GM19463 (cell line): ENCODE data around the gene C3orf52.
A peak's percentile ranks its signal among the peaks of the same experiment; 100 is the strongest.
"Not testable (repeated sequence)": the region's sequence is repeated elsewhere in the genome, so short reads cannot be mapped to it uniquely, and the experiment has no call there.

Experiments used
- ATAC-seq: cut with Tn5 transposase; IDR thresholded peaks from one replicate; pipeline ENCODE4 v1.9.1; 2021; ENCODE audit warnings: mild to moderate bottlenecking, moderate library complexity; ENCODE audit not compliant: unreplicated experiment

The C3orf52 gene, protein sequence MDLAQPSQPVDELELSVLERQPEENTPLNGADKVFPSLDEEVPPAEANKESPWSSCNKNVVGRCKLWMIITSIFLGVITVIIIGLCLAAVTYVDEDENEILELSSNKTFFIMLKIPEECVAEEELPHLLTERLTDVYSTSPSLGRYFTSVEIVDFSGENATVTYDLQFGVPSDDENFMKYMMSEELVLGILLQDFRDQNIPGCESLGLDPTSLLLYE

DNA sequence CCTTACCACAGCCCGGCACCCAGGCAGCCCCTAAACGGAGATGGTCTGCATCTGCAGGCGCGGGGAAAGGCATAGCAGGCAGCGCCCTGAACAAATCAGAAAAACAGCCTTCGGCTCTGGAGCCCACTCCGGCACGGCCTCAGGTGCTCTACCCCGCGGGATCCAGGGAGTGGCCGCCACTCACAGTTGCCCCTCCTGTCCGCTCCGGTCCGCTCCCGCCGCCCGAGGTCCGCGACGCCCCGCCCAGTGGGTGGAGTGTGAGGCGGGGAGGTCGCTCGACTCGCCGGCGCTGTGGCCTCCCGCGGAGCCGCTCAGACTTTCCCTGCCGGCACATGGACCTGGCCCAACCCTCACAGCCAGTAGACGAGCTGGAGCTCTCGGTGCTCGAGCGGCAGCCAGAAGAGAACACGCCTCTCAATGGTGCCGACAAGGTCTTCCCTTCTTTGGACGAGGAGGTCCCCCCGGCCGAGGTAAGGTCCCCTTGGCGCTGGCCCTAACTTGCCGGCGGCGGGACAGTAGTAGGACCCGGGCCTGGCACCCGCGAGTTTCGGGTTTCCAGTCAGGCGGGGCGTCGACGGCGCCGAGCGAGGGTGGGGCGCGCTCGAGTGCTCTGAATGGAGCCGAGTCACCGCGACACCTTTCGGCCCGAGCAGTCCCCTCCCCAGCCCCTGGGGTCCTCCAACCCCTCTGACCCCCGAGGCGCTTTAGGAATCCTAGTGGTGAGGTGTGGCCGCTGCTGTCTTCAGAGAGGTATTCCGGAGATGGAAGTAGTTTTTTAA is at the start of gene C3orf52:
Gene C3orf52 (plus strand): TSS at position 314 of the 779 bp plus-strand sequence. CDS start 19 bp downstream, at position 333.
- ATAC-seq = peak; percentile 89

DNA sequence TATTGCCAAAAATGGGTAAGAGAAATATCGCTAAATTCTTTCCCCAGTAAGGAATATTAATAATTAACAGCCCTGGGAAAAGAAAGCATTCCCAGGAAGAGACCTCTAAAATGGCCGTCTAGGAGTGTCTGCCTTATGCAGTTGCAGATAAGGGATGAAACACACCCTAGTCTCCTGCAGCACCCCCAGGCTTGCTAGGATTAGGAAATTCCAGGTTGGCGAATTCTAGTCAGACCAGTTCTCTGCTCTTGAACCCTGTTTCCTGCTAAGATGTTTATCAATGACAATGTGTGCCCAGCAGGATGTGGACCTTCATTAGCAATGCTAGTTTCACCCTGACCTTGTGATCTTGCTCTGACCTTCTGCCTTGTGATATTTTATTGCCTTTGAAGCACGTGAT is 49.0 kb upstream of the C3orf52 start:
- not testable (repeated sequence) for ATAC-seq

DNA sequence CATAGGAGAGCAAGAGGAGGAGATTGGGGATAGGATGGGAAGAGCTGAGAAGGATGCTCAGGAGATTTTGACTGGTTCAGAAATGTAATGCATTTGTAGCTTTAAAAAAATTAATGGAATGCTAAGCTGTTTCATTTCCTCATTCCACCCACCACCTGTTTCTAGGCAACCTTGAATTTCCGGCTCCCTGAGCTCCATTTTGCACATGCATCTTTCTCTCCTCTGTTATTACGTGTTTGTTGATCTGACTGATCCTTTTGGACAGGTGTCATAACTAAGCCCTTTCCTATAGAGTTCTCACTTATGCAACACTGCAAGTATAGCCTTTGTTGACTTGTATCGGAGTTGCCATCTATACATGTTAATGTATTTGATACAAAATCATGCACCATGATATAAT is 47.3 kb upstream of the C3orf52 start:
- ATAC-seq = peak; percentile 45

DNA sequence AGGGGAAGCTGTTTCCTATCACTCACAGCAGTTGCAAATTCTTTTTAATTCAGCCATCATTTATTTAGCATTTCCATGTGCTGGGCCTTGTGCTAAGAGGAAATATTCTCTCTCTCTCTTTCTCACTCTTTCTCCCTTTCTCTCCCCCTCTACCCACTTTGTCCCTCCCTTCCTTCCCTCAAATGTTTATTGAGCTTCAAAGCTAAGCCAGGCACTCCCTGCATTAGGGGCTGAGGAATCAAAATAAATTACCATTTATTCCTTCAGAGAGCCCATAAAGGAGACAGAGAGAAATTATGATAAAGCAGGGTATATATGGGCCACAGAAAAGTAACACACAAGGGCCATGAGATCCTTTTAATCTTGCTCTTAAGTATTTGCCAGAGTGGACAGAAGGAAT is 44.9 kb upstream of the C3orf52 start:
- no peak for ATAC-seq

DNA sequence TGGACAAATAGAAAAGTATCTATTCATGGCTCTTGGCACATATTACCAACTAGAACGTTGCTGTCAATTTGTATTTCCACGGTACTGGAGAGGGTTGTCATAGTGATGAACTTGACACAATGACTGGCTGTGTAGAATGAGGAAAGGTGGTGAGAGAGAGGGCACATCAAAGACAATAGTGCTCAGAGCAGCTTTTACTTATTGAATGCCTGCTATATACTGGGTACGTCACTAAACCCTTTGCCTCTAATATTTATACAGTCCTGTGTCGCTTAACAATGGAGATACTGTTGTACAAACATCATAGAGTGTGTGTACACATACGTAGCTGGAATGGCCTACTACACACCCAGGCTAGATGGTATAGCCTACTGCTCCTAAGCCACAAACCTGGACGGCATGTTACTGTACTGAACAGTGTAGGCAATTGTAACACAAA is 43.3 kb upstream of the C3orf52 start:
- ATAC-seq = no peak

DNA sequence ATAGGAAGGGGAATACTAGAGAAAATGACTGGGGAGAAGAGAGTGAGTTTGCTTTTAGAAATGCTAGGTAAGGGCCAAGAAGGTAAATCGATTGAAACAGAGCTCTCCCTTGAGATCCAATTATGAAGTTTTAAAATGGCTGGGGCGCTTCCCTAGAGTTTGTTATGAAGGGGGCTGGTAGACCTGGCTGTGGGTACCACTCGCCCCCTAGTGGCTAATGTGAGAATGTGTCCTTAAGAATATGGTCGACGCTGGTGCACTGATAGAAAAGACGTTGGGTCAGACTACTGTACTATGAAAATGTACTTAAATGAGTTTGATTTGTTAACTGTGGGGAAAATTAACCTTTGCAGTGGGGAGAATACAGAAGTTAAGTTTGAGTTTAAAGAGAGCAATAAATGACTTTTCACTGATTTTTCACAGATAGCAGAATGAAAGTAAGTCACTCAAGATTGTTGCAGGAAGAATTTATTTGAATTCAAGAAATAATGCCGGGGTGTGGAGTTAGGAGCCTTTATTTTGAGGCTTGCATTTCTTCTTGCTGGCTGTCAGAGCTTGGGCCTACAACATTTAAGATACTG is 42.5 kb upstream of the C3orf52 start:
- ATAC-seq = peak; percentile 89

DNA sequence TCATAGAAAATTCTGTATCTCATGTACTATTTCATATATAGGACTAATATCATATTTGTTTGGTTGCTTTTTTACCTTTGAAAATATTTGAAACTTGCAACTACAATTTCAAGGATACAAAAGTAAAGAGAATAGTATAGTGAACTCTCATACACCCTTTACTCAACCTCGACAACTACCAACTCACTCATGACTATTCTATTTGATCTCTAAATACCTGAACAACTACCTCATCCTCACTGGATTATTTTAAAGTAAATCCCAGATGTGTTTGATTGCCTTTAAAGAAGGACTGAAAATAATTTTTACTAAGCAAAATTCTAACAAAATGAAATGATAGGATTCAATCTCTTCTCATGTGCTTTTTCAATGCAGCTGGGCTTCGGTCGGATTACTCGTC is 39.6 kb upstream of the C3orf52 start:
- no peak for ATAC-seq

DNA sequence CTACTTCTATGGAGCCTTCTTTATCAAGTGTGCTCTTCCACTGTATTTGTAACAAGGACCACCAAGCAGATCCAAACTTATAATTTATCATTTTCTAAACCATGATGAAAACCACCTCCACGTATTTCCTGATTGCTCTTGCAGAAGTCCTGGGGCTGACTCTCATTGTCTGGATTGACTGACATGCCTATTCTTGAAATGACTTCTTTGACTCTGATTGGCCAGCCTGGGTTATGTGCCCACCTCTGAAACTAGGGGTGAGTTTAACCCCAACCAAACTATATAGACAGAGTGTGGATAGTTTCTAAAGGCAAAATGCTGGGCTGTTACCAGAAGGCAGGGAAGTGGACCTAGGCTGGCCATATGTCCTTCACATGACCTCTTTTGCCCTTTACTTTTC is 38.9 kb upstream of the C3orf52 start:
- no peak for ATAC-seq

DNA sequence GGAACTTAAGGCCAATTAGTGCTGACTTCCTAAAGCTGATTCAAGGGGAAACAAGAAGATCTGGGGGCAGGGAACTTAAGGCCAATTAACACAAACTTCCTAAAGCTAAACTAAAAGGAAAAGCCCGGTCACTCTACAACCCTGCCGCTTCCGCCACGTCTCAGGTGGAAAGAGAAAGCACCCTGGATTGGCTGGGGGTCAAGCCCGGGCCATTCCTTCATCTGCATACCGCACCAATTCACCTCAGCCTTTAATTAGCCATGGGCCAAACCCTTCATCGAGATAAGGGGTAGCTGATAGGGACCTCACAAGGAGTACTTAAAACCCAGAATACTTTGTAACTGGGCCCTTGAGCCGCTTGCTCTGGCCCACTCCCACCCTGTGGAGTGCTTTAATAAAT is 37.3 kb upstream of the C3orf52 start:
- ATAC-seq = no peak

DNA sequence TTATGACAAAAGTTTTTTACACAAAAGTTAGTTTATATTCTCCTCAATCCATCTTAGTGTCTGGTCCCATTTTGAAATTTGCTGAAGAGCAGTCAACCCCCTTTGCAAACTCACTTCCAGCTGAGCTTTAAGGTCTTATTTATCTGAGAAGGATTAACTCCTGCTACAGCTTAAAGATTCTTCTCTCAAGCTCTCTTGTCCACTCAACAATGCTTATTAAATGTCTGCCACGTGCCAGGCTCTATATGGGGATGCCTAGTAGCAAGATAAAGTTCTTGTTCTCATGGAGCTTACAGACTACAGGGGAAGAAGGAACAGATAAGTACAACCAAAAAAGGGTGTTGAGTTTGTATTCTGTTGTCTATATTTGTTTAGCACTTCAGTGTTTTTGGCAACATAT is 33.0 kb upstream of the C3orf52 start:
- ATAC-seq = no peak

DNA sequence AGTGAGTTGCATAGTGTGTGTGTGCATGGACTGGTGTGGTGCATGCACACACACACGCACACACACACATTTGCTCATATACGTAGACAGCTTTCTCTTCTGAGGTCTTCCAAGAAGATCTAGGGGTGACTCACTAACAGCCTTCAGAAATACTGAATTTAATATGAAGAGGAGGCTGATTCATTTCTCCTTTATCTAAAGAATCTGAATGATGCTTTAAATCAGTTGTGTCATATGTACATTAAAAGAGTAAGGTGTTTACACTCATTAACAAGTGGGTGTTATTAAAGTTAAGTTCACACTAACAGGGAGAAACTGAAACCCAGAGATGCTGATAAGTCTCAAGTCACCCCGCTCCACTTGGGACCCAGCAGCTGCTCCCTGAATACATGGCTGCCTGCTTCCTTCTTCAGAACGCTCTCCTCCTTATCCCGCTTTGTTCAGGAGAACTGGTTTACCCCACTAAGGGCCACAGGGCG is 29.7 kb upstream of the C3orf52 start:
- no peak for ATAC-seq

DNA sequence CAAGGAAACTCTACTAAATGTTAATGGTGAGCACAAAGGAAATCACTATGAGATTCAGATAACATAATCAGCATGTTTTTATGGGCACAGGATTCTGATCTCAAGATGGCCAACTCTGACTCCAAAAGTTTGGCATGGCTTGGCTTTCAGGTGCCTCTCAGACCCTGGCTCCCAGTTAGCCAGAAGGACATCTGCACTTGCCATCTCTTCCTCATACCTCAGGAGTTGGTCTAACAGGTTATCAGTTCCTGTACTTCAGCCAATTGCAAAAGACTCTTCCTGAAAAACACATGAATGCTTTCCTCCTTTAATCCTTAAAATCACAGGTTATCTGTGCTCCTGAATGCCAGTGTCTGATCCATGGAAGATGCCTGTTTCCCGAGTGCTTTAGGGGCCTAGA is 26.7 kb upstream of the C3orf52 start:
- no peak for ATAC-seq

DNA sequence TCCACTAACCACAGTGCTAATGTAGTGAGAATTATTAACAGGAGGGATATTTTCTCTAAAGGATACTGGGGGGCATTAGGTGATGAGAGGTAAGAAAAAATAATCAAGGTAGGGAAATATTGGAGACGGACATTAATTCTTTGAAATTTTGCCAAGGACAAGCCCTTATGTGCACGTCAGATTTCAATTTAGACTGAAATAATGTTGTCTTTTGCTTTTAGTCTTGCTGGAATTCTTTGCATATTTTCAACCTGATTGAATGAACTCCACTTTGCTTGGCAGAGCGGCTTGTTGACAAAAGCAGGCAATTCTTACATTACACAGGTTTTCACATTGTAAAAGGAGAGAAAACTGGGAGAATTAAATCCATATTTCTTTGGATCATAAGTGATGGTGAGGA is 25.0 kb upstream of the C3orf52 start:
- ATAC-seq = no peak

DNA sequence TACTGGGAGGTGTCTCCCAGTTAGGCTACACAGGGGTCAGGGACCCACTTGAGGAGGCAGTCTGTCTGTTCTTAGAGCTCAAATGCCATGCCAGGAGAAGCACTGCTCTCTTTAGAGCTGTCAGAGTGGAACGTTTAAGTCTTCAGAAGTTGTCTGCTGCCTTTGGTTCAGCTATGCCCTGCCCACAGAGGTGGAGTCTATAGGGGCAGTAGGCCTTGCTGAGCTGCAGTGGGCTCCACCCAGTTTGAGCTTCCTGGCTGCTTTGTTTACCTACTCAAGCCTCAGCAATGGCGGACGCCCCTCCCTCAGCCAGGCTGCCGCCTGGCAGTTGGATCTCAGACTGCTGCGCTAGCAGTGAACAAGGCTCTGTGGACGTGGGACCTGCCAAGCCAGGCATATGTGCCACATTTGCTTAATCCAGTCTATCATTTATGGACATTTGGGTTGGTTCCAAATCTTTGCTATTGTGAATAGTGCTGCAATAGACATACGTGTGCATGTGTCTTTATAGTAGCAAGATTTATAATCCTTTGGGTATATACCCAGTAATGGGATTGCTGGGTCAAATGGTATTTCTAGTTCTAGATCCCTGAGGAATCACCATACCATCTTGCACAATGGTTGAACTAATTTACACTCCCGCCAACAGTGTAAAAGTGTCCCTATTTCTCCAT is 13.7 kb upstream of the C3orf52 start:
- not testable (repeated sequence) for ATAC-seq

DNA sequence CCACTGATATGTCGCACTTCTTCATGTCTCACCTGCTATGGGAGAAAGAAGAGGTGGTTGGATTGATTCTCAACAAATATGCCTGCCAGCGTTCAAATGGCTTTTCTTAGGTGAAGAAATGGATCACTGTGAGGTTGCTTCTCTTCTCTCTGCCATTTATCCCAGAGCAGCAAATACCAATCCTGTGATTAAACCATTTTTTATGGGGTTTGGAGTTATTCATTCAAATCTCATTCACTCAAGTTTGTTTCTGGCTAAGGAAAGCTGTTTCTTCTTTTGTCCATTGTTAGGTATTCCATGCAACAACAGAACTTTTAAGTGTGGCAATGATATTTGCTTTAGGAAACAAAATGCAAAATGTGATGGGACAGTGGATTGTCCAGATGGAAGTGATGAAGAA is 12.2 kb upstream of the C3orf52 start:
- no peak for ATAC-seq

DNA sequence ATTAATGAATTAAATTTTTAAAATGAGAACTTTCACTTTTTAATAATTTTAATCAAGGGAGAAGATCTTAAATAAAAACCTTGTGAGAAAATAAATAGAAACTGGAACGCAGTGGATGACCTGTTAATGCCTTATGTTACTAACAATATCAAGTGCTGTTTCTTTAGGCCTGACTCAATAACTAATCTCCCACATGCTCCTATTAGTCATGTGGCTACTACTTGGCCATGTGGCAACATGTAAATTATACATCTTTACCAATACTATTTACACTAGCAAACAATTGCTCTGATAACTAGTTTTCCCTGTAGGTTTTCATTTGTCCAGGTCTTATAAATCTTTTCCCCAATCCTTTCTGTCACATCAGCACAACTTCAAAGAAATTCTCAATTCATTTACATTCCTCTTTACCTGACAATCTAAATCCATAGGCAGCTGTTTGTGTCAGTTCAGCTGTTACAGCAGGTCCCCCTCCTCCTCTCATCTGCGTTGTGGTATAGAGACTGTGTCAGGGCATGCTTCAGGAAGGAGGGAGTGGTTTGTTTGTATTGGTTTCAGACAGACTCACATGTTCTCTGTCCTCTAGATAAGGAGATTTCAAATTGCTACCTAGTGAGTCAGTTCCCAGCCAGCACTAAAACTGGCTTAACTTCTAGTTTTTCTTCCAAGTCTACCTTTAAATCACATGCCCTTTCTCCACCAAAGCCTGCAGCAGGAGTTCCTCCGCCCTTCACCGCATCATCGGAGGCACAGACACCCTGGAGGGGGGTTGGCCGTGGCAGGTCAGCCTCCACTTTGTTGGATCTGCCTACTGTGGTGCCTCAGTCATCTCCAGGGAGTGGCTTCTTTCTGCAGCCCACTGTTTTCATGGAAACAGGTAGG is 11.3 kb upstream of the C3orf52 start:
- peak; percentile 96 for ATAC-seq

DNA sequence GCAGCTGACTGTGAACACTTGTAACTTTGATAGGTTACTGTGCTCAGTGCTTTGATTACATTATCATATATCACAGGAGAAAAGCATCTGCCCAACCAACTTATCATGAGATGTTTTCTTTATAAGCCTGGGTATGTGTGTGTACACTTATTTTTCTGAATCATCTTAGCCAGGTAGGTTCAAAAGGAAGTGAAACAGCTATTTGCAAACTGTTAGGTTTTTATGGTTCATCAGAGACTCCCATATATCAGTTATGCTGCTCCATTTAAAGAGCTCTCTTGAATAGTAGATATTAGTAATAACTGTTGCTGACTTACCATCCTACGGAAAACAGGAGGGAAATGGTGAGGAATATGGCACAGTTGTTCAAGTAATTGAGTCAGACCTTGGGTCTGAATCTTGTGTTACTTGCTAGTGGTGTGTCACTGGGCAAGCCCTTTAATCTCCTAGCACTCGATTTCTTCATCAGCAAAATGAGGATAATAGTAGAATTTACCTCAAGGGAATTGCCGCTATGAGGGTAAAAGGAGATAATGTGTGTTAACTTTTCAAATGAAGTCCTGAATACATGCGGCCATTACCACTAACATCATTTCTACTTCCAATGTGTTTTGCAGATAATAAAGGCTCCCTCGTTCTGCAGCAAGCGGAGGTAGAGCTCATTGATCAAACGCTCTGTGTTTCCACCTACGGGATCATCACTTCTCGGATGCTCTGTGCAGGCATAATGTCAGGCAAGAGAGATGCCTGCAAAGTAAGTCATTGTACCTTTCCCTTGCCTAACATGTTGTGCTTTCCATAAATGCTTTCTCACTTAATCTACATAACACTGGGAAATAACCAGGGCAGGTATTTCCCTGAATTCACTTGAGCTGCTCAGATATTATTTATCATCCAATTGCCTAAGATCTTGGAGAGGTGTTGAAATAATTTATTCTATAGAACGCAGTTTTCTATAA is 7.8 kb upstream of the C3orf52 start:
- no peak for ATAC-seq

DNA sequence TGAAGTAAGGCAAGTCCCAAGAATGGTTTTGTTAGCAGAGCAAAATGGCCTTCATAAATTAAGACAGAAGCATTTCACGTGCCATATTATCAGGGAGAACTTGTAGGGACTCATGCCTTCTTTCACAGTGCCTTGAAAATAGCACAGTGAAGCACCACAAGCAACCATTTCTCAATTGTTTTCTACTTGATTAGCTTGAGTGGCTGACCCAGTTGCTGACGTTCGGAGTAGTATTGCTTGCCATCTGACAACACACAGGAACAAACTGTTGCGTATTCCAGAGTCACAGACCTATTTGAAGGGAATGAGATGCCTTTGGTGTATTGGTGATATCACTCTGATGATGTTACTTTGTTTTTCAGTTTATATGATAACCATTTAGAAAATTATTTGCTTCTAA is 3.0 kb upstream of the C3orf52 start:
- no peak for ATAC-seq

DNA sequence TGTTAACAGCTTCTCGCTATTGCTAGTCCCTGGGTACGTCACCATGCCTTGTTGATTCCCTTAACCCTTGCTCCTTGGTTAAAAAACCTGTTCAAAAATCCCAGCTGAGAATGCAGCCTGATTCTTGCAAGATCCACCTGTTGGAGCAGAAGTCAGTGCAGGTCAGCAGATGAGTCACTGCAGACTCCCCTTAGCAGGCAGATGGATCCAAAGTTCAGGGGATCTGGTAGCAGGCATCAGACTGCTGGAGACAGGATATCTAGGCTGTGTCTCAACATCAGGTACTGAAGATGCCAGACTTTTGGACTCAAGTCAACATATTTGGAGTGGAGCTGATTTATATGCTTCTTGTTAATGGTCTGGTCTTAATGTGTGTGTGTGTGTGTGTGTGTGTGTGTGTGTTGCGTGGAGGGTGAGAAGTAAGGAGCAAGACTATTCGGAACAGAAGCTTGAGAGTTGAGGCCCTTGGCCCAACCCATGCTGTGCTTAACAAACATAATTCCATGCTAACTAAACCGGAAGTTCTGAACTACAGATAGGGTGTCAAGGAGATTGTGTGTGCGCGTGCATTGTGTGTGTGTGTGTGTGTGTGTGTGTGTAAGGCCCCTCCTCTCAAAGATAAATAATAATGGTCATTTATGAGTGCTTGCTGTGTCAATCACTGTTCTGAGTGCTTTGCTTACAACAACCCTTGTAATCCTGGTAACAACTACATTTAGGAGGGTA is 1.0 kb upstream of the C3orf52 start:
- no peak for ATAC-seq
